GM13977 (cell line): ENCODE results near the gene FMO2.

Experiments
- DNase-seq: peaks from one replicate; pipeline ENCODE4 v3.0.0; 2012; ENCODE audit warnings: low spot score
- CTCF ChIP-seq: IDR thresholded peaks from 2 replicates; pipeline ENCODE4 v1.5.1; 2012; ENCODE audit warnings: mild to moderate bottlenecking, control low read depth; ENCODE audit not compliant: insufficient read depth; ENCODE audit errors: extremely low read depth, missing control alignments
- in situ Hi-C: fragments of 300-500 bp; cut with MboI; formaldehyde crosslinking; loops from one replicate; pipeline ENCODE4 v1.12.0; 2022; ENCODE audit warnings: low sequenced_read_pairs, low pct_unique_long_range_greater_than_20kb, mixed read lengths, inconsistent platforms; ENCODE audit not compliant: unreplicated experiment

The FMO2 gene

GRCh38 chr1:171141688-171142415, 43.2 kb upstream of the FMO2 start:
- in situ Hi-C loops = no loop called here
- no peak for TF ChIP-seq CTCF
- DNase-seq = no peak

- no peak for DNase-seq
- TF ChIP-seq CTCF = no peak
- in situ Hi-C loops = no loop called here
Measured at GRCh38 chr1:171142416-171143385, 42.4 kb upstream of the FMO2 start.

DNA sequence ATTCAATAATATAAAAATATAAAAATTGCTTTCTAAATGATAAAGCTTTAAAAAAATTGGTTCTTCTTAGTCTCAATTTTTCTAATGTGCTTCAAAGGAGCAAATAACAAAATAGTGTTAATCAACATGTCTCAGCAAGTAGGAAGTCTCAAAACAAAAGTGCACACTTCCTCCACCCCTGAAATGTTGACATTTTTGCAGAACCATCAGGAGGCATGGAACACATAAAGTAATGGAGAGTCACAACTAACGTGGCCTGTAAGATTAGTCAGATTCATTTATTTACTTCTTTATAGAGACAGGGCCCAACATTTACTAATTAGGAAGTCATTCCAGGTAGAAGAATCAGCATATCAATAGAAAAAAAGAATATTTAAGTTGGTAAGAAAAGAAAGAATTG, 34.9 kb upstream of the FMO2 start:
- DNase-seq = no peak
- in situ Hi-C loops = no loop called here
- TF ChIP-seq CTCF = no peak

GRCh38 chr1:171152549-171152948, 32.6 kb upstream of the FMO2 start:
- TF ChIP-seq CTCF = no peak
- in situ Hi-C loops = no loop called here
- DNase-seq = no peak

- in situ Hi-C loops = no loop called here
- no peak for DNase-seq
- no peak for TF ChIP-seq CTCF
Measured at GRCh38 chr1:171155484-171155883, 29.6 kb upstream of the FMO2 start.

- no peak for TF ChIP-seq CTCF
Measured at GRCh38 chr1:171158096-171158495, 27.0 kb upstream of the FMO2 start.

More at GRCh38 chr1:171158096-171158495, 27.0 kb upstream of the FMO2 start:
- DNase-seq = no peak
- in situ Hi-C loops = no loop called here
